ENCODE results near the gene OSBPL6.
A peak's percentile ranks its signal among the peaks of the same experiment; 100 is the strongest.
"Not testable (repeated sequence)": the region's sequence is repeated elsewhere in the genome, so short reads cannot be mapped to it uniquely, and the experiment has no call there.

The OSBPL6 gene

GRCh38 chr2:178301649-178302238, 107.4 kb downstream of the OSBPL6 start:
- no peak for DNase-seq
- H3K36me3 Mint-ChIP-seq: no peaks in the 10 kb centered on the region
- H3K9me3 Mint-ChIP-seq: peaks cover 4% of the 10 kb centered on the region in 2 donors
- H3K4me3 Mint-ChIP-seq: no peak overlapping the region
- no peak for ATAC-seq (replicated peaks)
- no peak overlapping the region for H3K27ac Mint-ChIP-seq
- no peaks in the 10 kb centered on the region for H3K4me1 Mint-ChIP-seq
- H3K27me3 Mint-ChIP-seq: peaks cover 12 to 16% of the 10 kb centered on the region in 2 donors

GRCh38 chr2:178304333-178304732, 110.0 kb downstream of the OSBPL6 start:
- Mint-ChIP-seq H3K4me3 (no peak overlapping the region), H3K36me3 (no peaks in the 10 kb centered on the region), H3K4me1 (no peaks in the 10 kb centered on the region), H3K9me3 (peaks cover 4% of the 10 kb centered on the region in 2 donors), H3K27ac (no peak overlapping the region), H3K27me3 (peaks cover 9 to 16% of the 10 kb centered on the region in 2 donors)
- ATAC-seq (replicated peaks) (peak; percentile 25 to 29), DNase-seq (no peak)

GRCh38 chr2:178306352-178307073, 112.2 kb downstream of the OSBPL6 start:
- H3K27me3 Mint-ChIP-seq: peaks cover 15% of the 10 kb centered on the region in 2 donors
- no peak overlapping the region for H3K4me3 Mint-ChIP-seq
- DNase-seq (no peak), ATAC-seq (replicated peaks) (peak; percentile 77 to 81)
- no peaks in the 10 kb centered on the region for H3K4me1 Mint-ChIP-seq
- peaks cover 4% of the 10 kb centered on the region in 2 donors for H3K9me3 Mint-ChIP-seq
- no peak overlapping the region for H3K27ac Mint-ChIP-seq
- no peaks in the 10 kb centered on the region for H3K36me3 Mint-ChIP-seq

GRCh38 chr2:178307650-178308049, 113.3 kb downstream of the OSBPL6 start:
- ATAC-seq (replicated peaks): no peak
- peaks cover 17% of the 10 kb centered on the region in 2 donors for H3K27me3 Mint-ChIP-seq

GRCh38 chr2:178309541-178309940, 115.2 kb downstream of the OSBPL6 start:
- no peak overlapping the region for H3K27ac Mint-ChIP-seq
- no peak for ATAC-seq (replicated peaks)
- H3K27me3 Mint-ChIP-seq: peaks cover 11 to 13% of the 10 kb centered on the region in 2 donors
- no peaks in the 10 kb centered on the region for H3K4me1 Mint-ChIP-seq
- H3K36me3 Mint-ChIP-seq: no peaks in the 10 kb centered on the region
- H3K9me3 Mint-ChIP-seq: no peaks in the 10 kb centered on the region
- no peak overlapping the region for H3K4me3 Mint-ChIP-seq
- DNase-seq: no peak

More at GRCh38 chr2:178307650-178308049, 113.3 kb downstream of the OSBPL6 start:
- no peak overlapping the region for H3K27ac Mint-ChIP-seq
- no peaks in the 10 kb centered on the region for H3K36me3 Mint-ChIP-seq
- H3K4me1 Mint-ChIP-seq: no peaks in the 10 kb centered on the region
- no peak for DNase-seq
- no peak overlapping the region for H3K4me3 Mint-ChIP-seq
- H3K9me3 Mint-ChIP-seq: peaks cover 4% of the 10 kb centered on the region in 2 donors

- no peak overlapping the region for H3K4me3 Mint-ChIP-seq
- H3K36me3 Mint-ChIP-seq: no peaks in the 10 kb centered on the region
- ATAC-seq (replicated peaks) (no peak), DNase-seq (no peak)
- peaks cover 11 to 16% of the 10 kb centered on the region in 2 donors for H3K27me3 Mint-ChIP-seq
- no peaks in the 10 kb centered on the region for H3K9me3 Mint-ChIP-seq
- H3K27ac Mint-ChIP-seq: no peak overlapping the region
- no peaks in the 10 kb centered on the region for H3K4me1 Mint-ChIP-seq
Measured at GRCh38 chr2:178315078-178315477, 120.8 kb downstream of the OSBPL6 start.

GRCh38 chr2:178315488-178315948, 121.2 kb downstream of the OSBPL6 start:
- no peaks in the 10 kb centered on the region for H3K9me3 Mint-ChIP-seq
- H3K27me3 Mint-ChIP-seq: peaks cover 11 to 16% of the 10 kb centered on the region in 2 donors
- H3K4me1 Mint-ChIP-seq: no peaks in the 10 kb centered on the region
- no peak overlapping the region for H3K4me3 Mint-ChIP-seq
- no peak overlapping the region for H3K27ac Mint-ChIP-seq
- no peaks in the 10 kb centered on the region for H3K36me3 Mint-ChIP-seq
- no peak for ATAC-seq (replicated peaks)
- DNase-seq: no peak

GRCh38 chr2:178317811-178318210, 123.5 kb downstream of the OSBPL6 start:
- Mint-ChIP-seq H3K4me3 (no peak overlapping the region), H3K36me3 (no peaks in the 10 kb centered on the region), H3K4me1 (no peaks in the 10 kb centered on the region), H3K27me3 (peaks cover 8 to 11% of the 10 kb centered on the region in 2 donors), H3K9me3 (no peaks in the 10 kb centered on the region), H3K27ac (no peak overlapping the region)
- DNase-seq (no peak), ATAC-seq (replicated peaks) (no peak)

- H3K36me3 Mint-ChIP-seq: no peaks in the 10 kb centered on the region
- DNase-seq (no peak), ATAC-seq (replicated peaks) (no peak)
- peaks cover 10 to 19% of the 10 kb centered on the region in 2 donors for H3K27me3 Mint-ChIP-seq
- H3K27ac Mint-ChIP-seq: no peak overlapping the region
- no peaks in the 10 kb centered on the region for H3K9me3 Mint-ChIP-seq
- no peak overlapping the region for H3K4me3 Mint-ChIP-seq
- H3K4me1 Mint-ChIP-seq: no peaks in the 10 kb centered on the region
Measured at GRCh38 chr2:178320011-178320585, 125.8 kb downstream of the OSBPL6 start.

GRCh38 chr2:178322068-178322467, 127.8 kb downstream of the OSBPL6 start:
- no peak overlapping the region for H3K27ac Mint-ChIP-seq
- H3K27me3 Mint-ChIP-seq: peaks cover 10 to 19% of the 10 kb centered on the region in 2 donors
- no peaks in the 10 kb centered on the region for H3K9me3 Mint-ChIP-seq
- no peaks in the 10 kb centered on the region for H3K36me3 Mint-ChIP-seq
- ATAC-seq (replicated peaks) (no peak), DNase-seq (no peak)
- H3K4me3 Mint-ChIP-seq: no peak overlapping the region
- H3K4me1 Mint-ChIP-seq: no peaks in the 10 kb centered on the region

- H3K4me3 Mint-ChIP-seq; H3K27ac Mint-ChIP-seq; H3K4me1 Mint-ChIP-seq; DNase-seq; ATAC-seq (replicated peaks); H3K36me3 Mint-ChIP-seq; H3K9me3 Mint-ChIP-seq: not testable (repeated sequence)
- H3K27me3 Mint-ChIP-seq: peaks cover 10 to 19% of the 10 kb centered on the region in 2 donors
Measured at GRCh38 chr2:178323331-178323730, 129.0 kb downstream of the OSBPL6 start.

GRCh38 chr2:178324077-178324476, 129.8 kb downstream of the OSBPL6 start:
- peaks cover 10 to 19% of the 10 kb centered on the region in 2 donors for H3K27me3 Mint-ChIP-seq
- no peak overlapping the region for H3K4me3 Mint-ChIP-seq
- ATAC-seq (replicated peaks) (no peak), DNase-seq (no peak)
- no peak overlapping the region for H3K27ac Mint-ChIP-seq
- no peaks in the 10 kb centered on the region for H3K36me3 Mint-ChIP-seq
- H3K9me3 Mint-ChIP-seq: no peaks in the 10 kb centered on the region
- no peaks in the 10 kb centered on the region for H3K4me1 Mint-ChIP-seq

GRCh38 chr2:178325268-178325667, 131.0 kb downstream of the OSBPL6 start:
- Mint-ChIP-seq H3K4me1 (no peaks in the 10 kb centered on the region), H3K4me3 (no peak overlapping the region), H3K27me3 (peaks cover 6 to 19% of the 10 kb centered on the region in 2 donors), H3K9me3 (no peaks in the 10 kb centered on the region), H3K27ac (no peak overlapping the region), H3K36me3 (no peaks in the 10 kb centered on the region)
- no peak for DNase-seq
- ATAC-seq (replicated peaks): no peak

GRCh38 chr2:178327516-178327915, 133.2 kb downstream of the OSBPL6 start:
- ATAC-seq (replicated peaks) (no peak), DNase-seq (no peak)
- Mint-ChIP-seq H3K4me3 (no peak overlapping the region), H3K9me3 (no peaks in the 10 kb centered on the region), H3K27ac (no peak overlapping the region), H3K27me3 (peaks cover 3 to 7% of the 10 kb centered on the region in 2 donors), H3K36me3 (no peaks in the 10 kb centered on the region), H3K4me1 (no peaks in the 10 kb centered on the region)

- H3K27ac Mint-ChIP-seq: no peak overlapping the region
- H3K9me3 Mint-ChIP-seq: no peaks in the 10 kb centered on the region
- no peaks in the 10 kb centered on the region for H3K4me1 Mint-ChIP-seq
- ATAC-seq (replicated peaks) (no peak), DNase-seq (no peak)
- H3K4me3 Mint-ChIP-seq: no peak overlapping the region
- no peaks in the 10 kb centered on the region for H3K36me3 Mint-ChIP-seq
- H3K27me3 Mint-ChIP-seq: peaks cover 3 to 7% of the 10 kb centered on the region in 2 donors
Measured at GRCh38 chr2:178328037-178328436, 133.7 kb downstream of the OSBPL6 start.
